Measurements from ENCODE around the gene PRRC2B.
"Not testable (repeated sequence)": the region's sequence is repeated elsewhere in the genome, so short reads cannot be mapped to it uniquely, and the experiment has no call there.

Gene PRRC2B

GRCh38 chr9:131438190-131438589 lies 44.3 kb downstream of the PRRC2B start:
- DNase-seq = no peak

- no peak for DNase-seq
Measured at GRCh38 chr9:131439224-131439623, 45.3 kb downstream of the PRRC2B start.

- DNase-seq = no peak
Measured at GRCh38 chr9:131441441-131441840, 47.6 kb downstream of the PRRC2B start.

GRCh38 chr9:131442351-131442750 lies 48.5 kb downstream of the PRRC2B start:
- no peak for DNase-seq

- DNase-seq = no peak
Measured at GRCh38 chr9:131443648-131444047, 49.8 kb downstream of the PRRC2B start.

GRCh38 chr9:131446276-131446675 lies 52.4 kb downstream of the PRRC2B start:
- DNase-seq = no peak

GRCh38 chr9:131447148-131447547 lies 53.3 kb downstream of the PRRC2B start:
- no peak for DNase-seq

- DNase-seq = no peak
Measured at GRCh38 chr9:131447600-131447999, 53.7 kb downstream of the PRRC2B start.

- no peak for DNase-seq
Measured at GRCh38 chr9:131448818-131449217, 54.9 kb downstream of the PRRC2B start.

GRCh38 chr9:131449276-131449675 lies 55.4 kb downstream of the PRRC2B start:
- DNase-seq = no peak

- no peak for DNase-seq
Measured at GRCh38 chr9:131454028-131454427, 60.1 kb downstream of the PRRC2B start.

- not testable (repeated sequence) for DNase-seq
Measured at GRCh38 chr9:131455655-131456054, 61.8 kb downstream of the PRRC2B start.

GRCh38 chr9:131457746-131458145 lies 63.9 kb downstream of the PRRC2B start:
- no peak for DNase-seq

GRCh38 chr9:131459056-131459455 lies 65.2 kb downstream of the PRRC2B start:
- no peak for DNase-seq

GRCh38 chr9:131461166-131461565 lies 67.3 kb downstream of the PRRC2B start:
- no peak for DNase-seq

- DNase-seq = no peak
Measured at GRCh38 chr9:131464354-131465000, 70.6 kb downstream of the PRRC2B start.

- DNase-seq = no peak
Measured at GRCh38 chr9:131465401-131465800, 71.5 kb downstream of the PRRC2B start.

- DNase-seq = no peak
Measured at GRCh38 chr9:131467214-131467935, 73.5 kb downstream of the PRRC2B start.

GRCh38 chr9:131468031-131468430 lies 74.1 kb downstream of the PRRC2B start:
- DNase-seq = no peak

GRCh38 chr9:131469356-131469755 lies 75.5 kb downstream of the PRRC2B start:
- no peak for DNase-seq

- no peak for DNase-seq
Measured at GRCh38 chr9:131469951-131470350, 76.1 kb downstream of the PRRC2B start.

GRCh38 chr9:131470581-131470991 lies 76.7 kb downstream of the PRRC2B start:
- DNase-seq = no peak

- DNase-seq = not testable (repeated sequence)
Measured at GRCh38 chr9:131472085-131472484, 78.2 kb downstream of the PRRC2B start.

- DNase-seq = no peak
Measured at GRCh38 chr9:131473198-131473885, 79.5 kb downstream of the PRRC2B start.
